Activated CD8-positive, alpha-beta T cell treated with anti-CD3 and anti-CD28 coated beads for 36 hours (primary cell): ENCODE data around the gene KIAA0753. TPM values are rescaled to one million over a fixed set of nuclear protein-coding genes. Genes with fewer than 3 reads are reported as not detected.
"Not testable (repeated sequence)": the region's sequence is repeated elsewhere in the genome, so short reads cannot be mapped to it uniquely, and the experiment has no call there.

Experiments used
- ATAC-seq: fragments of 200-7000 bp; cut with Tn5 transposase; one replicate; pipeline ENCODE4 v1.10.0; 2021; ENCODE audit warnings: mild to moderate bottlenecking, moderate library complexity
- CTCF ChIA-PET: fragments of 350-600 bp; sonication (Branson Sonifier 250); formaldehyde crosslinking; loops from one replicate; lab custom pipeline; 2021; ENCODE audit warnings: antibody characterized with exemption; lab: Charles Lee
- POLR2A ChIA-PET: fragments of 350-600 bp; sonication (Branson Sonifier 250); formaldehyde crosslinking; loops from one replicate; lab custom pipeline; 2021; ENCODE audit warnings: antibody characterized with exemption; lab: Charles Lee
- DNase-seq: peaks from one replicate; pipeline ENCODE4 v3.0.0-alpha.2; 2020
- H3K27ac Mint-ChIP-seq: one replicate; pipeline ENCODE4 v1.8.0; 2021; ENCODE audit warnings: mild to moderate bottlenecking, mixed read lengths
- H3K27me3 Mint-ChIP-seq: one replicate; pipeline ENCODE4 v1.8.0; 2021; ENCODE audit warnings: mixed read lengths
- H3K36me3 Mint-ChIP-seq: one replicate; pipeline ENCODE4 v1.8.0; 2021; ENCODE audit warnings: low read depth, mixed read lengths
- H3K4me1 Mint-ChIP-seq: one replicate; pipeline ENCODE4 v1.8.0; 2021; ENCODE audit warnings: low read depth, mixed read lengths
- H3K4me3 Mint-ChIP-seq: one replicate; pipeline ENCODE4 v1.8.0; 2021; ENCODE audit warnings: mild to moderate bottlenecking, moderate library complexity, mixed read lengths
- H3K9me3 Mint-ChIP-seq: one replicate; pipeline ENCODE4 v1.8.0; 2021; ENCODE audit warnings: mixed read lengths
- CTCF ChIP-seq: fragments of 200-600 bp; IDR thresholded peaks from one replicate; pipeline ENCODE4 v1.8.0; 2022; ENCODE audit warnings: antibody characterized with exemption, mild to moderate bottlenecking
- intact Hi-C: fragments of 100-400 bp; cut with micrococcal nuclease; formaldehyde crosslinking; loops from one replicate; pipeline ENCODE4 v1.10.0; 2022
- total RNA-seq, 2 experiments: library from RNA; stranded (reverse); gene quantifications; one replicate each; pipeline ENCODE4 v1.2.3, GENCODE V29; 2021

KIAA0753 gene
- total RNA-seq, 2 experiments from 2014 or later: 16.5 to 17.3 TPM

GRCh38 chr17:6597727-6598126, 42.8 kb downstream of the KIAA0753 start:
- no peak for TF ChIP-seq CTCF
- H3K4me1 Mint-ChIP-seq: no peaks in the 10 kb centered on the region
- POLR2A ChIA-PET: no interaction called here

GRCh38 chr17:6596941-6597340, 43.6 kb downstream of the KIAA0753 start:
- Mint-ChIP-seq H3K9me3 (no peaks in the 10 kb centered on the region), H3K27ac (no peak overlapping the region), H3K4me1 (peaks cover 1% of the 10 kb centered on the region), H3K27me3 (no peaks in the 10 kb centered on the region), H3K36me3 (peaks cover 43% of the 10 kb centered on the region), H3K4me3 (no peak overlapping the region)
- ATAC-seq: no peak
- CTCF ChIA-PET: interaction anchor here (1.1 kb wide), 1 partner anchor 124 kb away, joined by 3 read pairs; no protein-coding TSS in a partner anchor
- POLR2A ChIA-PET: no interaction called here
- no peak for DNase-seq
- TF ChIP-seq CTCF: no peak
- intact Hi-C loops: no loop called here

More at GRCh38 chr17:6597727-6598126, 42.8 kb downstream of the KIAA0753 start:
- CTCF ChIA-PET: interaction anchor here (1.1 kb wide), 1 partner anchor 125 kb away, joined by 3 read pairs; no protein-coding TSS in a partner anchor
- Mint-ChIP-seq H3K9me3 (no peaks in the 10 kb centered on the region), H3K27ac (no peak overlapping the region), H3K36me3 (peaks cover 41% of the 10 kb centered on the region), H3K27me3 (no peaks in the 10 kb centered on the region), H3K4me3 (no peak overlapping the region)
- no peak for DNase-seq
- intact Hi-C loops: no loop called here
- ATAC-seq: no peak

- POLR2A ChIA-PET: no interaction called here
- CTCF ChIA-PET: no interaction called here
- Mint-ChIP-seq H3K4me3 (no peak overlapping the region), H3K4me1 (peaks cover 5% of the 10 kb centered on the region), H3K27ac (no peak overlapping the region), H3K9me3 (no peaks in the 10 kb centered on the region), H3K36me3 (peaks cover 45% of the 10 kb centered on the region), H3K27me3 (no peaks in the 10 kb centered on the region)
- DNase-seq: no peak
- TF ChIP-seq CTCF: no peak
- no peak for ATAC-seq
- intact Hi-C loops: no loop called here
These were observed 44.0 kb downstream of the KIAA0753 start for GRCh38 chr17:6596511-6596910.

- no peak for TF ChIP-seq CTCF
- ChIA-PET CTCF (no interaction called here), POLR2A (no interaction called here)
- Mint-ChIP-seq H3K36me3 (peaks cover 45% of the 10 kb centered on the region), H3K4me1 (peaks cover 5% of the 10 kb centered on the region), H3K4me3 (no peak overlapping the region), H3K27me3 (no peaks in the 10 kb centered on the region), H3K27ac (no peak overlapping the region), H3K9me3 (no peaks in the 10 kb centered on the region)
- intact Hi-C loops: no loop called here
- ATAC-seq: no peak
- DNase-seq: no peak
These were observed 44.4 kb downstream of the KIAA0753 start for GRCh38 chr17:6596081-6596480.

- H3K9me3 Mint-ChIP-seq, POLR2A ChIA-PET, H3K4me1 Mint-ChIP-seq, H3K4me3 Mint-ChIP-seq, intact Hi-C loops, ATAC-seq, DNase-seq, CTCF ChIA-PET, H3K27me3 Mint-ChIP-seq, H3K27ac Mint-ChIP-seq: not testable (repeated sequence)
- peaks cover 49% of the 10 kb centered on the region for H3K36me3 Mint-ChIP-seq
These were observed 47.1 kb downstream of the KIAA0753 start for GRCh38 chr17:6593371-6593770.
